Gastroesophageal sphincter (tissue), 4 donors: ENCODE data around the gene PTGER2. TPM values are rescaled to one million over a fixed set of nuclear protein-coding genes. Genes with fewer than 3 reads are reported as not detected.

Experiments used
- ATAC-seq: fragments of 150-250 bp; one replicate; pipeline ENCODE4 v1.9.1; 2016; ENCODE audit warnings: mild to moderate bottlenecking, moderate library complexity
- H3K27ac ChIP-seq, 4 donors: fragments of 200-600 bp; sonication (generic) in 3 of 4; 1 replicate in 3 of 4; 2 replicates in 1 of 4; pipeline ENCODE4 v1.5.1; 2016 to 2019
- H3K27me3 ChIP-seq: fragments of 200-600 bp; sonication (generic); one replicate; pipeline ENCODE4 v1.5.1; 2019
- H3K36me3 ChIP-seq, 2 donors: fragments of 200-600 bp; sonication (generic); one replicate each; pipeline ENCODE4 v1.5.1; 2019; ENCODE audit warnings: control low read depth in 1 of 2
- H3K4me1 ChIP-seq, 3 donors: fragments of 200-600 bp; sonication (generic); 1 replicate in 2 of 3; 2 replicates in 1 of 3; pipeline ENCODE4 v1.5.1; 2016 to 2019; ENCODE audit warnings: control low read depth in 2 of 3
- H3K4me3 ChIP-seq, 2 donors: fragments of 200-600 bp; sonication (generic); one replicate each; pipeline ENCODE4 v1.5.1; 2019; ENCODE audit warnings: mild to moderate bottlenecking in 1 of 2, moderate library complexity in 1 of 2
- H3K9me3 ChIP-seq, 3 donors: fragments of 200-600 bp; sonication (generic); one replicate each; pipeline ENCODE4 v1.5.1; 2017 to 2019; ENCODE audit warnings: control low read depth in 2 of 3
- EP300 ChIP-seq: sonication (generic); formaldehyde crosslinking; IDR thresholded peaks from one replicate; pipeline ENCODE4 v1.6.1; 2017; ENCODE audit warnings: antibody characterized with exemption, mild to moderate bottlenecking
- POLR2A ChIP-seq, 2 donors: fragments of 450-650 bp; IDR thresholded peaks; one replicate each; pipeline ENCODE4 v1.6.1; 2017; ENCODE audit warnings: antibody characterized with exemption in 2 of 2, mild to moderate bottlenecking in 2 of 2, moderate library complexity in 1 of 2
- POLR2AphosphoS5 ChIP-seq: sonication (generic); formaldehyde crosslinking; IDR thresholded peaks from one replicate; pipeline ENCODE4 v1.6.1; 2017; ENCODE audit warnings: antibody characterized with exemption
- WGBS, 2 donors: methylation state at CpG; one replicate each; pipeline ENCODE4 v1.1.5; 2018; ENCODE audit warnings: low coverage in 1 of 2; 5-methylcytosine and 5-hydroxymethylcytosine counted together
- total RNA-seq, 4 donors: library from RNA; depleted of rRNA; stranded (reverse); fragments of >200 nt; gene quantifications; one replicate each; pipeline ENCODE4 v1.1.0, GENCODE V29; 2016
- TF ChIP-seq, protein P1 (sequence below), 4 experiments: fragments of 200-600 bp in 2 of 4; fragments of 450-650 bp in 2 of 4; sonication (generic) in 1 of 4; IDR thresholded peaks; one replicate each; pipeline ENCODE4 v1.5.1; 2017 to 2019; ENCODE audit warnings: antibody characterized with exemption in 4 of 4, mild to moderate bottlenecking in 2 of 4, moderate library complexity in 2 of 4

PTGER2 gene
- total RNA-seq, 4 donors from 2014 or later, result 4.8 to 24.2 (median 9.0) TPM

DNA sequence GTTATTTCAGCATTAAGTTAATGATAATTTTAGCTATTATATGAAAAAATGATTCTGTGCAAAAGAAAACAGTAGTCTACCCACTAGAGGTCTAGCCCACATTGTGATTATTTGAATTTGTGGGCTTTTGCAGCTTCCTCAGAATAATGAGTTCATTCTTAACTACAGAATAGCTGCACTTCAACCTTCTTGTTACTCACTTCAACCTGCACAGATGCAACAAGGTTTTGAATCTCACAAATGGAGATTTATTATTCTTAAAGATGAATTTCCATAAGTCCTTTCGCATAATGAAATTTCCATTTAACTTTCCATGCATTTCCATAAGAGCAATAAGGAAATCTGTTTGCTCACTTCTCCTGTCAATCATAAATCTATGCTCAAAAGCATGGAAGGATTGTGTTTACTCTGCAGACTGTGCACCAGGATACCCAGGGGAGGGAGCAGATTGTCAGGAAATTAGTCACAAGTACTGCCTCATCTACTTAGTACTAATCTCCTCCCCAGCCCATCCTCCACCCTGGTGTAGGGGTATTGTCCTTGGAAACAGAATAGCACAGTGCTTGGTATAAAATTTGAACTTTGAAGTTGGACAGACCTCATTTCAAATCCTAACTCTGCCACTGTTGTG is 24.1 kb downstream of the PTGER2 start:
- no peak overlapping the region for H3K4me3 ChIP-seq
- H3K9me3 ChIP-seq, result no peaks in the 10 kb centered on the region
- no peak for ATAC-seq
- H3K4me1 ChIP-seq, result peaks cover 0 to 10% (median 0%) of the 10 kb centered on the region in 3 donors
- H3K36me3 ChIP-seq, result no peaks in the 10 kb centered on the region
- 86 to 100% methylated on average over 1 of the region's 1 CpG for WGBS, 2 donors
- no peak overlapping the region for H3K27ac ChIP-seq
- TF ChIP-seq POLR2AphosphoS5, result no peak
- TF ChIP-seq EP300, result no peak
- TF ChIP-seq POLR2A (IDR thresholded peaks at IDR 0.05), result no peak
- TF ChIP-seq, protein P1, sequence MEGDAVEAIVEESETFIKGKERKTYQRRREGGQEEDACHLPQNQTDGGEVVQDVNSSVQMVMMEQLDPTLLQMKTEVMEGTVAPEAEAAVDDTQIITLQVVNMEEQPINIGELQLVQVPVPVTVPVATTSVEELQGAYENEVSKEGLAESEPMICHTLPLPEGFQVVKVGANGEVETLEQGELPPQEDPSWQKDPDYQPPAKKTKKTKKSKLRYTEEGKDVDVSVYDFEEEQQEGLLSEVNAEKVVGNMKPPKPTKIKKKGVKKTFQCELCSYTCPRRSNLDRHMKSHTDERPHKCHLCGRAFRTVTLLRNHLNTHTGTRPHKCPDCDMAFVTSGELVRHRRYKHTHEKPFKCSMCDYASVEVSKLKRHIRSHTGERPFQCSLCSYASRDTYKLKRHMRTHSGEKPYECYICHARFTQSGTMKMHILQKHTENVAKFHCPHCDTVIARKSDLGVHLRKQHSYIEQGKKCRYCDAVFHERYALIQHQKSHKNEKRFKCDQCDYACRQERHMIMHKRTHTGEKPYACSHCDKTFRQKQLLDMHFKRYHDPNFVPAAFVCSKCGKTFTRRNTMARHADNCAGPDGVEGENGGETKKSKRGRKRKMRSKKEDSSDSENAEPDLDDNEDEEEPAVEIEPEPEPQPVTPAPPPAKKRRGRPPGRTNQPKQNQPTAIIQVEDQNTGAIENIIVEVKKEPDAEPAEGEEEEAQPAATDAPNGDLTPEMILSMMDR (IDR thresholded peaks at IDR 0.05), result no peak
- H3K27me3 ChIP-seq, result no peaks in the 10 kb centered on the region

DNA sequence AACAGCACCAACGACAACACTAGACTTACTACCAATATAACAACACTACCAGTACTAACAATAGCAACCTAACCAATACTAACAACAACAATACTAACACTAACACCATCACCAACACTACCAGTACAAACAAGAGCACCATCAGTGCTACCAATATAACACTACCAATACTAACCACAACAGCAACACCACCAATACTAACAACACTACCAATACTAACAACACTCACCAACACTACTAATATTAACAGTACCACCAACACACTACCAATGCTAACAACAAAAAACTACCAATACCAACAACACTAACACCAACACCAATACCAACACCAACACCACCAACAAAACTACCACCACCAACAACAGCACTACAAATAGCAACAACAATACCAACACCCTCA is 25.1 kb downstream of the PTGER2 start:
- Histone ChIP-seq H3K4me1 (peaks cover 0 to 8% (median 2%) of the 10 kb centered on the region in 3 donors), H3K27ac (no peak overlapping the region), H3K36me3 (no peaks in the 10 kb centered on the region), H3K27me3 (no peaks in the 10 kb centered on the region), H3K9me3 (no peaks in the 10 kb centered on the region), H3K4me3 (no peak overlapping the region)
- no peak for ATAC-seq
- TF ChIP-seq, protein P1 (IDR thresholded peaks at IDR 0.05), result no peak
- TF ChIP-seq POLR2A (IDR thresholded peaks at IDR 0.05) (no peak), EP300 (no peak), POLR2AphosphoS5 (no peak)
- WGBS, 2 donors, result 90 to 100% methylated on average over 1 of the region's 1 CpG

DNA sequence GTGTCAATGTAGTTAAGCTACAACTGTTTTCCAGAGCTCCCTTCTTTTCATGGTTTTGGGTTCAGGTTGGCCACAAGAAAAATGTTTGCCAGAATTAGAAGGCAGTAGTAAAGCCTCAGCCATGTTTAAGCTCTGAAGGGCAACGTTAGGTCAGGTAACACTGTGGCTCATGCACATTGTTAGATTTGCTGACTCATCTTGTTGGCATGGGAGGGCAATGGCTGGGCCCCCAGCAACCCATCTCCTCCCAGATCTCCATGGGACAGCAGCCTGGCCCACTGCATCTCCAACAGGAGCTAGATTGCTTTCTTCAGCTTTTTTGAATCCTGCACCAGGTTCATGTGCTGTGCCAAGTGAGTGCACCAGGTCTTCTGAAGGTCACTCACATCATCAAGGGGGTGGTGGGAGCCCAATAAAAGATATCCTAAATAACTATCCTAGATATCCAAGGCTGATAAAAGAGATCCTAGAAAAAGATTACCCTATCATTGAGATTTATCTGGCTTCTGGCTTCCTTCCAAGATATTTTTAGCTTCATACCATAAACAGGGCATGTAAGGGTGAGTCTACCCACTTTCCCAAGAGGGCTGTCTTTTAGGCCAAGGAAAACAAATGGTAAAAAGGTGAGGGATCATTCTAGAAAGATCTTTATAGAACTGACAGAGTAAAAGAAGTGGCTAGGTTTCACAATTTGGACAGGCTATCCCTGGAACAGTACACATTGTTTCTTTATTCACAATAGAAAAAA is 28.9 kb downstream of the PTGER2 start:
- Histone ChIP-seq H3K4me3 (no peak overlapping the region), H3K36me3 (no peaks in the 10 kb centered on the region), H3K4me1 (peaks cover 0 to 10% (median 2%) of the 10 kb centered on the region in 3 donors), H3K27me3 (no peaks in the 10 kb centered on the region), H3K27ac (no peak overlapping the region), H3K9me3 (no peaks in the 10 kb centered on the region)
- ATAC-seq, result no peak
- no CpG with 5 or more reads among the region's 1 CpG for WGBS, 2 donors
- TF ChIP-seq POLR2AphosphoS5 (no peak), POLR2A (IDR thresholded peaks at IDR 0.05) (no peak), EP300 (no peak)
- TF ChIP-seq, protein P1 (IDR thresholded peaks at IDR 0.05), result no peak

DNA sequence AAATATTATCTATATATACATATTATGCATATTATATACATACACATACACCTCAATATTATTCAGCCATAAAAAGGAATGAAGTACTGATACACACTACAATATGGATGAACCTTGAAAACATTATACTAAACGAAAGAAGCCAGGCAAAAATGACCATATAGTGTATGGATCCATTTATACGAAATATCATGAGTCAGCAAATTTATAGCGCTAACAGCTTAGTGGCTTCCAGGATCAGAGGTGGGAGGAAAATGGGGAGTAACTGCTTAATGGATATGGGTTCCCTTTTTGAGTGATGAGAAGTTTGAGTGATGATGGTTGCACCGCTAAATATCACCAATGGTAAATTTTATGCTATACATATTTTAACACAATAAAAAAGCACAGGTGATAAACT is 32.7 kb downstream of the PTGER2 start:
- H3K27me3 ChIP-seq, result no peaks in the 10 kb centered on the region
- ATAC-seq, result no peak
- TF ChIP-seq, protein P1 (IDR thresholded peaks at IDR 0.05), result no peak
- no peak for TF ChIP-seq EP300
- no peak for TF ChIP-seq POLR2AphosphoS5
- no peak for TF ChIP-seq POLR2A (IDR thresholded peaks at IDR 0.05)
- H3K4me1 ChIP-seq, result peaks cover 3 to 42% (median 8%) of the 10 kb centered on the region in 3 donors
- H3K9me3 ChIP-seq, result no peaks in the 10 kb centered on the region
- H3K27ac ChIP-seq, result no peak overlapping the region
- no peaks in the 10 kb centered on the region for H3K36me3 ChIP-seq
- H3K4me3 ChIP-seq, result no peak overlapping the region
- 78 to 85% methylated on average over 4 of the region's 4 CpGs for WGBS, 2 donors

DNA sequence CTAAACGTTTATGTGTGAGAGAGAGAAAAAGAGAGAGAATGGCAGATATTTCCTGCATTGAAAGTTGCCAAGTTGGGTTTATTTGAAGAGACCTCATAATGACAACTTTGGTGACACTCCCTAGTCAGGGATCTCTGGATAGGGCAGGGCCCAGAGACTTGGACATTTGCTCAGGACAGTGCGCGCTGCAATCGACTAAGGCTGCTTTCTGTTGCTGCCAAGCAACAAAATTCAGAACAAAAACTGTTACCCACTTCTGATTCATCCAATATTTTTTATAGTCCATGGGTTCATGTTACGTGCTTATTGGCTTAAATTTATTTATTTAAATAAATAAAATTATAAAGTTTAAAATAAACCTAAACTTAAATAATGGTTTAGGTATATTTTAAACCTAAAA is 34.2 kb downstream of the PTGER2 start:
- ATAC-seq, result no peak
- TF ChIP-seq EP300 (no peak), POLR2A (IDR thresholded peaks at IDR 0.05) (no peak), POLR2AphosphoS5 (no peak)
- TF ChIP-seq, protein P1 (IDR thresholded peaks at IDR 0.05), result no peak
- Histone ChIP-seq H3K27me3 (no peaks in the 10 kb centered on the region), H3K27ac (peak overlapping the region in 2 of 4 donors; percentile 20 to 35), H3K4me3 (no peak overlapping the region), H3K36me3 (no peaks in the 10 kb centered on the region), H3K9me3 (no peaks in the 10 kb centered on the region), H3K4me1 (peaks cover 3 to 43% (median 8%) of the 10 kb centered on the region in 3 donors)
- 50 to 51% methylated on average over 5 of the region's 5 CpGs for WGBS, 2 donors
